Measurements from ENCODE around the gene HSD17B1.

The HSD17B1 gene

DNA sequence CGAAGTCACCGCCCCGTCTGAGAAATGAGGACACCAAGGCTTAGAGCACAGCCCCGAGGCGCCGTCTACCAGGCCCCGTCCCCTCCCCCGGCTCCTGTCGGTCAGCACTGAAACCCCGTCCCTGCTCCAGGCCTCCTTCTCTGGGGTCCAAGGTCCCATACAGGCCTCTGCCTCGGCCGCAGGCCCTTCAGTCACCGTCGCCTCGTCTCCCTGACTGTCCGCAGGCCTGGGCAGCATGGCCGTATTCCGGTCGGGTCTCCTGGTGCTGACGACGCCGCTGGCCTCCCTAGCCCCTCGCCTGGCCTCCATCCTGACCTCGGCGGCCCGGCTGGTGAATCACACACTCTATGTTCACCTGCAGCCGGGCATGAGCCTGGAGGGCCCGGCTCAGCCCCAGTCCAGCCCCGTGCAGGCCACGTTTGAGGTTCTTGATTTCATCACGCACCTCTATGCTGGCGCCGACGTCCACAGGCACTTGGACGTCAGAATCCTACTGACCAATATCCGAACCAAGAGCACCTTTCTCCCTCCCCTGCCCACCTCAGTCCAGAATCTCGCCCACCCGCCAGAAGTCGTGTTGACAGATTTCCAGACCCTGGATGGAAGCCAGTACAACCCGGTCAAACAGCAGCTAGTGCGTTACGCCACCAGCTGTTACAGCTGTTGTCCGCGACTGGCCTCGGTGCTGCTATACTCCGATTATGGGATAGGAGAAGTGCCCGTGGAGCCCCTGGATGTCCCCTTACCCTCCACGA, 9.8 kb downstream of the HSD17B1 start:
- peak overlapping the region; percentile 93 for H3K9ac ChIP-seq (ENCODE audit: low read length)
- H3K27me3 ChIP-seq (ENCODE audit: insufficient read depth, low read length): no peaks in the 10 kb centered on the region
- no peaks in the 10 kb centered on the region for H3K9me2 ChIP-seq (ENCODE audit: low read depth, low read length)
- peak overlapping the region; percentile 96 for H3K4me3 ChIP-seq (ENCODE audit: low read depth, low read length, poor library complexity, severe bottlenecking)
- H3K36me3 ChIP-seq (ENCODE audit: insufficient read depth, low read length): peaks cover 25% of the 10 kb centered on the region
- H2AFZ ChIP-seq (ENCODE audit: low read length): no peak overlapping the region
- H3K79me2 ChIP-seq (ENCODE audit: insufficient read depth, low read length): no peaks in the 10 kb centered on the region
- peaks cover 37% of the 10 kb centered on the region for H3K4me1 ChIP-seq (ENCODE audit: insufficient read depth, low read length, severe bottlenecking)
- no peaks in the 10 kb centered on the region for H3K9me3 ChIP-seq (ENCODE audit: low read length)
- no peaks in the 10 kb centered on the region for H3F3A ChIP-seq (ENCODE audit: insufficient read depth, low read length)
- no peak for TF ChIP-seq EZH2 (IDR thresholded peaks at IDR 0.05; ENCODE audit: borderline replicate concordance, low read length)
- TF ChIP-seq, protein P1, sequence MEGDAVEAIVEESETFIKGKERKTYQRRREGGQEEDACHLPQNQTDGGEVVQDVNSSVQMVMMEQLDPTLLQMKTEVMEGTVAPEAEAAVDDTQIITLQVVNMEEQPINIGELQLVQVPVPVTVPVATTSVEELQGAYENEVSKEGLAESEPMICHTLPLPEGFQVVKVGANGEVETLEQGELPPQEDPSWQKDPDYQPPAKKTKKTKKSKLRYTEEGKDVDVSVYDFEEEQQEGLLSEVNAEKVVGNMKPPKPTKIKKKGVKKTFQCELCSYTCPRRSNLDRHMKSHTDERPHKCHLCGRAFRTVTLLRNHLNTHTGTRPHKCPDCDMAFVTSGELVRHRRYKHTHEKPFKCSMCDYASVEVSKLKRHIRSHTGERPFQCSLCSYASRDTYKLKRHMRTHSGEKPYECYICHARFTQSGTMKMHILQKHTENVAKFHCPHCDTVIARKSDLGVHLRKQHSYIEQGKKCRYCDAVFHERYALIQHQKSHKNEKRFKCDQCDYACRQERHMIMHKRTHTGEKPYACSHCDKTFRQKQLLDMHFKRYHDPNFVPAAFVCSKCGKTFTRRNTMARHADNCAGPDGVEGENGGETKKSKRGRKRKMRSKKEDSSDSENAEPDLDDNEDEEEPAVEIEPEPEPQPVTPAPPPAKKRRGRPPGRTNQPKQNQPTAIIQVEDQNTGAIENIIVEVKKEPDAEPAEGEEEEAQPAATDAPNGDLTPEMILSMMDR (IDR thresholded peaks at IDR 0.05; ENCODE audit: low read length): no peak
- no peaks in the 10 kb centered on the region for H4K20me1 ChIP-seq (ENCODE audit: insufficient read depth, low read length)
- peak overlapping the region; percentile 60 for H3K27ac ChIP-seq (ENCODE audit: low read depth, low read length, poor library complexity, severe bottlenecking)
- peak overlapping the region; percentile 87 for H3K4me2 ChIP-seq (ENCODE audit: low read length)

DNA sequence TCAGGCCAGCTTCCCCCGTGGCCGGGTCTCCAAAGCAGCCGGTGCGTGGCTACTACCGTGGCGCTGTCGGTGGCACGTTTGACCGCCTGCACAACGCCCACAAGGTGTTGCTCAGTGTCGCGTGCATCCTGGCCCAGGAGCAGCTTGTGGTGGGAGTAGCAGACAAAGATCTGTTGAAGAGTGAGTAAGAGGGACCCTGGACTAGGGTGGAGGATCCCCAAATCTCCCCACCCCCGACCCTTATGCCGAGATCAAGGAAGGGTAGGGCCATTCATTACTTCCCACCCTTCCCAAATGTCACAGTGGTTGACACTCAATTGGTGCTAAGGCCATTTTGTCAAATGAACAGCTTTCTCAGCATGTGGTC, 10.4 kb downstream of the HSD17B1 start:
- no peaks in the 10 kb centered on the region for H3K79me2 ChIP-seq (ENCODE audit: insufficient read depth, low read length)
- TF ChIP-seq, protein P1 (IDR thresholded peaks at IDR 0.05; ENCODE audit: low read length): no peak
- no peak for TF ChIP-seq EZH2 (IDR thresholded peaks at IDR 0.05; ENCODE audit: borderline replicate concordance, low read length)
- no peaks in the 10 kb centered on the region for H3F3A ChIP-seq (ENCODE audit: insufficient read depth, low read length)

DNA sequence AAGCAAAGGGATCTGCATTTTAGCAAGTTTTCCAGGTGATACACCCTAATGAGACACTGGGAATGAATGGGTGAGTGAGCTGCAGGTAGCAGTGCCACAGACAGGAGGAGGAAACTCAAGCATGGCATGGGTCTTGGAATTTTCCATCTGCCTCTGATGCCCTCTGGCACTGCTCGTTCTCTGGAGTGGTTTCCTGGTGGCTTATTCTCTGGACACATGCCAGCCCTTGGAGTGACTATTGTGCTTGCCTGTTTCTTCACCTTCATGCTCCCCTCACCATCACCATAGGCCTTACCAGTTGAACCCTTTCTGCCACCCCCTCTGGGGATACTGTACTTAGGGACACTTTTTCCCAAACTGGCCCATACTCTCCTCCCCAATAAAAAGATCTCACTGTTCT, 10.8 kb downstream of the HSD17B1 start:
- peak overlapping the region; percentile 87 for H3K4me2 ChIP-seq (ENCODE audit: low read length)
- no peak overlapping the region for H3K27ac ChIP-seq (ENCODE audit: low read depth, low read length, poor library complexity, severe bottlenecking)
- H3K9me3 ChIP-seq (ENCODE audit: low read length): no peaks in the 10 kb centered on the region
- no peak for TF ChIP-seq EZH2 (IDR thresholded peaks at IDR 0.05; ENCODE audit: borderline replicate concordance, low read length)
- TF ChIP-seq, protein P1 (IDR thresholded peaks at IDR 0.05; ENCODE audit: low read length): no peak
- no peaks in the 10 kb centered on the region for H3K79me2 ChIP-seq (ENCODE audit: insufficient read depth, low read length)
- no peaks in the 10 kb centered on the region for H3K27me3 ChIP-seq (ENCODE audit: insufficient read depth, low read length)
- peaks cover 46% of the 10 kb centered on the region for H3K4me1 ChIP-seq (ENCODE audit: insufficient read depth, low read length, severe bottlenecking)
- H3K9ac ChIP-seq (ENCODE audit: low read length): peak overlapping the region; percentile 93; the same call in 1 of the 2 replicates
- no peak overlapping the region for H2AFZ ChIP-seq (ENCODE audit: low read length)
- H3K36me3 ChIP-seq (ENCODE audit: insufficient read depth, low read length): peaks cover 31% of the 10 kb centered on the region
- H3K9me2 ChIP-seq (ENCODE audit: low read depth, low read length): no peaks in the 10 kb centered on the region
- H3F3A ChIP-seq (ENCODE audit: insufficient read depth, low read length): no peaks in the 10 kb centered on the region; the same call in 1 of the 2 replicates
- no peaks in the 10 kb centered on the region for H4K20me1 ChIP-seq (ENCODE audit: insufficient read depth, low read length)
- peak overlapping the region; percentile 96 for H3K4me3 ChIP-seq (ENCODE audit: low read depth, low read length, poor library complexity, severe bottlenecking)

More for the DNA sequence above, 10.4 kb downstream of the HSD17B1 start:
- Histone ChIP-seq H3K27me3 (ENCODE audit: insufficient read depth, low read length) (no peaks in the 10 kb centered on the region), H3K4me1 (ENCODE audit: insufficient read depth, low read length, severe bottlenecking) (peaks cover 42% of the 10 kb centered on the region), H3K27ac (ENCODE audit: low read depth, low read length, poor library complexity, severe bottlenecking) (peak overlapping the region; percentile 60), H3K4me3 (ENCODE audit: low read depth, low read length, poor library complexity, severe bottlenecking) (peak overlapping the region; percentile 96), H3K9me2 (ENCODE audit: low read depth, low read length) (no peaks in the 10 kb centered on the region), H2AFZ (ENCODE audit: low read length) (no peak overlapping the region), H3K4me2 (ENCODE audit: low read length) (peak overlapping the region; percentile 87), H3K9ac (ENCODE audit: low read length) (peak overlapping the region; percentile 93), H4K20me1 (ENCODE audit: insufficient read depth, low read length) (no peaks in the 10 kb centered on the region), H3K36me3 (ENCODE audit: insufficient read depth, low read length) (peaks cover 28% of the 10 kb centered on the region), H3K9me3 (ENCODE audit: low read length) (no peaks in the 10 kb centered on the region)
